ENCODE data around the gene DDAH1.

DNA sequence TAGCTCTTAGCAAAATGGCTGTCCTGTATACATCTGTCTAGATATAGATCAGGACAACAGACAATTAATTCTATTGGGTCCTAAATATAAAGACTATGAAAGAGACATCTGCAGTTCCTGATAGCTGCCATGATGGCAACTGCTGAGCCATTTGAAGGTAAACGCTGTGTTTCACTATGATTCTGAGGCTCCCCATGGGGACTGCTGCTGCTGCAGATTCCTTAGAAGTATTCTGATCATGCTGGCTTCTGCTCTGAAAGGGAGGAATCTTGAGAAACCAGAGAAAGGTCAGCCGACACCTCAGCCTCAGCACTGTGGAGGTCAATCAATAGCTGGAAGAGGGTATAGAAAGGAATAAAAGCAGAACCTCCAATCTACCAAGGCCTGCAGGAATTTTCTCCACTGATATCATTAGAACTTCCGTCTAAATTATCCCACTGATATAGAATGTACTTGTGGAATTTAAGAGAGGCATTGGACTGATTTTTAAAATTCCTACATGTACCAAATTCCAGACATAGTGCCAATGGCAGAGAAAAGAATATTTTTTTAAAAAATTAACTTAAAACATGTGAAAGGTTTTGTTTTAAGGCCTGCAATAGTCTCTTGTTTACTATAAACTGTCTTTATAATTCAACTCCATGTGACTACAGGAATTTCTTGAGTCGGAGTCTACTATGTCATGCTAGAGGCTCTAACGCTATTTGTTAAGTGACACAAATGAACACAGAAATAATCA lies 53.2 kb downstream of the DDAH1 start:
- TF ChIP-seq, protein P1, sequence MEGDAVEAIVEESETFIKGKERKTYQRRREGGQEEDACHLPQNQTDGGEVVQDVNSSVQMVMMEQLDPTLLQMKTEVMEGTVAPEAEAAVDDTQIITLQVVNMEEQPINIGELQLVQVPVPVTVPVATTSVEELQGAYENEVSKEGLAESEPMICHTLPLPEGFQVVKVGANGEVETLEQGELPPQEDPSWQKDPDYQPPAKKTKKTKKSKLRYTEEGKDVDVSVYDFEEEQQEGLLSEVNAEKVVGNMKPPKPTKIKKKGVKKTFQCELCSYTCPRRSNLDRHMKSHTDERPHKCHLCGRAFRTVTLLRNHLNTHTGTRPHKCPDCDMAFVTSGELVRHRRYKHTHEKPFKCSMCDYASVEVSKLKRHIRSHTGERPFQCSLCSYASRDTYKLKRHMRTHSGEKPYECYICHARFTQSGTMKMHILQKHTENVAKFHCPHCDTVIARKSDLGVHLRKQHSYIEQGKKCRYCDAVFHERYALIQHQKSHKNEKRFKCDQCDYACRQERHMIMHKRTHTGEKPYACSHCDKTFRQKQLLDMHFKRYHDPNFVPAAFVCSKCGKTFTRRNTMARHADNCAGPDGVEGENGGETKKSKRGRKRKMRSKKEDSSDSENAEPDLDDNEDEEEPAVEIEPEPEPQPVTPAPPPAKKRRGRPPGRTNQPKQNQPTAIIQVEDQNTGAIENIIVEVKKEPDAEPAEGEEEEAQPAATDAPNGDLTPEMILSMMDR (IDR thresholded peaks at IDR 0.05): no peak
- TF ChIP-seq, protein P2, sequence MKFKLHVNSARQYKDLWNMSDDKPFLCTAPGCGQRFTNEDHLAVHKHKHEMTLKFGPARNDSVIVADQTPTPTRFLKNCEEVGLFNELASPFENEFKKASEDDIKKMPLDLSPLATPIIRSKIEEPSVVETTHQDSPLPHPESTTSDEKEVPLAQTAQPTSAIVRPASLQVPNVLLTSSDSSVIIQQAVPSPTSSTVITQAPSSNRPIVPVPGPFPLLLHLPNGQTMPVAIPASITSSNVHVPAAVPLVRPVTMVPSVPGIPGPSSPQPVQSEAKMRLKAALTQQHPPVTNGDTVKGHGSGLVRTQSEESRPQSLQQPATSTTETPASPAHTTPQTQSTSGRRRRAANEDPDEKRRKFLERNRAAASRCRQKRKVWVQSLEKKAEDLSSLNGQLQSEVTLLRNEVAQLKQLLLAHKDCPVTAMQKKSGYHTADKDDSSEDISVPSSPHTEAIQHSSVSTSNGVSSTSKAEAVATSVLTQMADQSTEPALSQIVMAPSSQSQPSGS (CRISPR knock-in tag; IDR thresholded peaks at IDR 0.05; ENCODE audit: borderline replicate concordance, low read depth): no peak
- TF ChIP-seq FOXK1 (CRISPR knock-in tag; IDR thresholded peaks at IDR 0.05): no peak
- TF ChIP-seq, protein P3, sequence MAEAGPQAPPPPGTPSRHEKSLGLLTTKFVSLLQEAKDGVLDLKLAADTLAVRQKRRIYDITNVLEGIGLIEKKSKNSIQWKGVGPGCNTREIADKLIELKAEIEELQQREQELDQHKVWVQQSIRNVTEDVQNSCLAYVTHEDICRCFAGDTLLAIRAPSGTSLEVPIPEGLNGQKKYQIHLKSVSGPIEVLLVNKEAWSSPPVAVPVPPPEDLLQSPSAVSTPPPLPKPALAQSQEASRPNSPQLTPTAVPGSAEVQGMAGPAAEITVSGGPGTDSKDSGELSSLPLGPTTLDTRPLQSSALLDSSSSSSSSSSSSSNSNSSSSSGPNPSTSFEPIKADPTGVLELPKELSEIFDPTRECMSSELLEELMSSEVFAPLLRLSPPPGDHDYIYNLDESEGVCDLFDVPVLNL (CRISPR knock-in tag; IDR thresholded peaks at IDR 0.05; ENCODE audit: borderline replicate concordance, low read depth): no peak
- TF ChIP-seq ZNF263 (CRISPR knock-in tag; IDR thresholded peaks at IDR 0.05; ENCODE audit: low read depth): no peak
- TF ChIP-seq SMAD4 (CRISPR knock-in tag; IDR thresholded peaks at IDR 0.05): no peak
- no peak for TF ChIP-seq TCF7 (CRISPR knock-in tag; IDR thresholded peaks at IDR 0.05; ENCODE audit: low read depth)
- TF ChIP-seq, protein P4, sequence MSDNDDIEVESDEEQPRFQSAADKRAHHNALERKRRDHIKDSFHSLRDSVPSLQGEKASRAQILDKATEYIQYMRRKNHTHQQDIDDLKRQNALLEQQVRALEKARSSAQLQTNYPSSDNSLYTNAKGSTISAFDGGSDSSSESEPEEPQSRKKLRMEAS (CRISPR knock-in tag; IDR thresholded peaks at IDR 0.05): no peak
- no peak for TF ChIP-seq NR3C1 (CRISPR knock-in tag; conservative IDR thresholded peaks at IDR 0.05; ENCODE audit: low read depth)
- no peak for TF ChIP-seq IRF2 (CRISPR knock-in tag; IDR thresholded peaks at IDR 0.05; ENCODE audit: borderline replicate concordance, low read depth)

Measured in WTC11 (cell line).